Measurements from ENCODE around the gene THADA. TPM values are rescaled to one million over a fixed set of nuclear protein-coding genes. Genes with fewer than 3 reads are reported as not detected.

THADA gene
- total and polyA plus RNA-seq, 2 experiments from 2014 or later: 10.8 to 18.8 TPM

DNA sequence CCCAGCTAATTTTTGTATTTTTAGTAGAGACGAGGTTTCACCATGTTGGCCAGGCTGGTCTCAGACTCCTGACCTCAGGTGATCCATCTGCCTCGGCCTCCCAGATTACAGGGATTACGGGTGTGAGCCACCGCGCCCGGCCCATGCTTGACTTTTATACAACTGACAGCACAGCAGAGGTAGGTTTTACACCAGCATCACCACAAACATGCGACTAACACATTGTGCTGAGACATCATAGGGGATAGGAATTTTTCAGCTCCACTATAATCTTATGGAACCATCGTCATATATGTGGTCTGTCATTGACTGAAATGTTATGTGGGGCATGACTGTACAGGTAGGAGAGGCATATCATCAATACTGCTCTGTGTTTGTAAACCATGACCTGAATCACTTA lies 122.1 kb downstream of the THADA start:
- DNase-seq (ENCODE audit: low spot score): no peak
- TF ChIP-seq EZH2phosphoT487 (IDR thresholded peaks at IDR 0.05; ENCODE audit: low read depth, severe bottlenecking, unreplicated experiment) (no peak), EZH2 (IDR thresholded peaks at IDR 0.05; ENCODE audit: borderline replicate concordance) (no peak)
- TF ChIP-seq, protein P1, sequence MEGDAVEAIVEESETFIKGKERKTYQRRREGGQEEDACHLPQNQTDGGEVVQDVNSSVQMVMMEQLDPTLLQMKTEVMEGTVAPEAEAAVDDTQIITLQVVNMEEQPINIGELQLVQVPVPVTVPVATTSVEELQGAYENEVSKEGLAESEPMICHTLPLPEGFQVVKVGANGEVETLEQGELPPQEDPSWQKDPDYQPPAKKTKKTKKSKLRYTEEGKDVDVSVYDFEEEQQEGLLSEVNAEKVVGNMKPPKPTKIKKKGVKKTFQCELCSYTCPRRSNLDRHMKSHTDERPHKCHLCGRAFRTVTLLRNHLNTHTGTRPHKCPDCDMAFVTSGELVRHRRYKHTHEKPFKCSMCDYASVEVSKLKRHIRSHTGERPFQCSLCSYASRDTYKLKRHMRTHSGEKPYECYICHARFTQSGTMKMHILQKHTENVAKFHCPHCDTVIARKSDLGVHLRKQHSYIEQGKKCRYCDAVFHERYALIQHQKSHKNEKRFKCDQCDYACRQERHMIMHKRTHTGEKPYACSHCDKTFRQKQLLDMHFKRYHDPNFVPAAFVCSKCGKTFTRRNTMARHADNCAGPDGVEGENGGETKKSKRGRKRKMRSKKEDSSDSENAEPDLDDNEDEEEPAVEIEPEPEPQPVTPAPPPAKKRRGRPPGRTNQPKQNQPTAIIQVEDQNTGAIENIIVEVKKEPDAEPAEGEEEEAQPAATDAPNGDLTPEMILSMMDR (IDR thresholded peaks at IDR 0.05; ENCODE audit: poor library complexity): no peak
- Histone ChIP-seq H3K4me3 (no peak overlapping the region), H3K27me3 (no peaks in the 10 kb centered on the region), H3K4me1 (ENCODE audit: insufficient read depth) (peaks cover 10% of the 10 kb centered on the region), H3K4me2 (no peak overlapping the region), H2AFZ (no peak overlapping the region), H4K20me1 (ENCODE audit: insufficient read depth, poor library complexity, severe bottlenecking) (no peaks in the 10 kb centered on the region), H3K9me3 (ENCODE audit: low read depth) (no peaks in the 10 kb centered on the region), H3K9me2 (replicated peaks; ENCODE audit: insufficient read depth) (no peaks in the 10 kb centered on the region), H3K27ac (no peak overlapping the region), H3K36me3 (replicated peaks; ENCODE audit: insufficient read depth, low read depth) (no peaks in the 10 kb centered on the region), H3K79me2 (no peaks in the 10 kb centered on the region)
- WGBS (ENCODE audit: low lambda C conversion rate, missing lambda C conversion rate): 98% methylated on average over 8 of the region's 8 CpGs

DNA sequence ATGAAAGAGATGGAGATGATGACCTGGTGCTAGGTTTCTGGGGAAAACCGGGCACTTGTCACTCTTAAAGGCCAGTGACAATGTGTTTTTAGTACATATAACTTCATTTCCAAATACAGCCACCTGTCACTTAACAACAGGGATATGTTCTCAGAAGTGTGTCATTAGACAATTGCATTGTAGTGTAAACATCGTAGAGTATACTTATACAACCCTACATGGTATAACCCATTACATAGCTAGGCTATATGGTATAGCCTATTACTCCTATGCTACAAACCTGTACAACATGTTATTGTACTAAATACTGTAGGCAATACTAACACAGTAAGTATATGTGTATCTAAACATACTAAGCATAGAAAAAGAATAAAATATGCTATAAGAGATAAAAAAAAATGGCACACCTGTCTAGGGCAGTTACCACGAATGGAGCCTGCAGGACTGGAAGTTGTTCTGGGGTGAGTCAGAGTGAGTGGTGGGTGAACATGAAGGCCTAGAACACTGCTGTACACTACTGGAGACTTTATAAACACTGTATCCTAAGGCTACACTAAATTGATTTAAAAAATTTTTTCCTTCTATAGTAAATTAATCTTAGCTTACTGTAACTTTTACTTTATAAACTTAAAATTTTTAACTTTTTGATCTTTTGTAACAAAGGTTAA lies 123.2 kb downstream of the THADA start:
- Histone ChIP-seq H3K4me3 (no peak overlapping the region), H4K20me1 (ENCODE audit: insufficient read depth, poor library complexity, severe bottlenecking) (no peaks in the 10 kb centered on the region), H3K79me2 (no peaks in the 10 kb centered on the region), H3K4me1 (ENCODE audit: insufficient read depth) (peaks cover 4% of the 10 kb centered on the region), H3K27ac (no peak overlapping the region), H3K27me3 (no peaks in the 10 kb centered on the region), H3K9me3 (ENCODE audit: low read depth) (no peaks in the 10 kb centered on the region), H2AFZ (no peak overlapping the region), H3K4me2 (no peak overlapping the region), H3K9me2 (replicated peaks; ENCODE audit: insufficient read depth) (no peaks in the 10 kb centered on the region), H3K36me3 (replicated peaks; ENCODE audit: insufficient read depth, low read depth) (no peaks in the 10 kb centered on the region)
- no peak for DNase-seq (ENCODE audit: low spot score)
- 89% methylated on average over 3 of the region's 3 CpGs for WGBS (ENCODE audit: low lambda C conversion rate, missing lambda C conversion rate)
- TF ChIP-seq EZH2 (IDR thresholded peaks at IDR 0.05; ENCODE audit: borderline replicate concordance) (no peak), EZH2phosphoT487 (IDR thresholded peaks at IDR 0.05; ENCODE audit: low read depth, severe bottlenecking, unreplicated experiment) (no peak)
- TF ChIP-seq, protein P1 (IDR thresholded peaks at IDR 0.05; ENCODE audit: poor library complexity): no peak

DNA sequence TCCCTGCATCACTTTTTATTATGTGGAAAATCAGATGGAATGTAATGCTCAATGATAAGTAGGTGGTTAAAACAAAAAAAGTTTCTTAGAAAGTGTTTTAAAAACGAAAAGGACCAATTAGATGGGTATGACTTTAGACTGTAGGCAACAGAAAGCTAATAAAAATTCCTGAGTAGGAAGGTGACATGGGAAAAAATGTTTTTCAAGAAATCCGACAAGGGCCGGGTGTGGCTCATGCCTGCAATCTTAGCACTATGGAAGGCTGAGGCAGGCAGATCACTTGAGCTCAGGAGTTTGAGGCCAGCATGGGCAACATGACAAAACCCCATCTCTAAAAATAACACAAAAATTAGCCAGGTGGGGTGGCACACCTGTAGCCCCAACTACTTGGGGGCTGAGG lies 126.1 kb downstream of the THADA start:
- no peaks in the 10 kb centered on the region for H3K79me2 ChIP-seq
- H3K4me3 ChIP-seq: no peak overlapping the region
- 44% methylated on average over 3 of the region's 3 CpGs for WGBS (ENCODE audit: low lambda C conversion rate, missing lambda C conversion rate)
- peak; percentile 30 for DNase-seq (ENCODE audit: low spot score)
- peak overlapping the region; percentile 12 for H3K27ac ChIP-seq
- no peaks in the 10 kb centered on the region for H3K9me2 ChIP-seq (replicated peaks; ENCODE audit: insufficient read depth)
- no peaks in the 10 kb centered on the region for H4K20me1 ChIP-seq (ENCODE audit: insufficient read depth, poor library complexity, severe bottlenecking)
- H3K27me3 ChIP-seq: no peaks in the 10 kb centered on the region
- H3K36me3 ChIP-seq (replicated peaks; ENCODE audit: insufficient read depth, low read depth): no peaks in the 10 kb centered on the region
- peaks cover 11% of the 10 kb centered on the region for H3K4me1 ChIP-seq (ENCODE audit: insufficient read depth)
- TF ChIP-seq, protein P1 (IDR thresholded peaks at IDR 0.05; ENCODE audit: poor library complexity): no peak
- TF ChIP-seq EZH2phosphoT487 (IDR thresholded peaks at IDR 0.05; ENCODE audit: low read depth, severe bottlenecking, unreplicated experiment) (no peak), EZH2 (IDR thresholded peaks at IDR 0.05; ENCODE audit: borderline replicate concordance) (no peak)
- H3K9me3 ChIP-seq (ENCODE audit: low read depth): no peaks in the 10 kb centered on the region
- H2AFZ ChIP-seq: no peak overlapping the region
- no peak overlapping the region for H3K4me2 ChIP-seq

Data from hepatocyte (in vitro differentiated cells).